Common myeloid progenitor, CD34-positive (primary cell): Measurements from ENCODE around the gene ASPG.

ENCODE experiments used
- CTCF ChIA-PET: fragments of 350-600 bp; sonication (Branson Sonifier 250); formaldehyde crosslinking; loops from one replicate; lab custom pipeline; 2021; ENCODE audit warnings: antibody characterized with exemption; lab: Charles Lee
- POLR2A ChIA-PET: fragments of 350-600 bp; sonication (Branson Sonifier 250); formaldehyde crosslinking; loops from one replicate; lab custom pipeline; 2021; ENCODE audit warnings: antibody characterized with exemption; lab: Charles Lee
- DNase-seq, 3 donors: peaks; one replicate each; pipeline versions ENCODE4 v3.0.0 to v3.0.0-alpha.2; 2013
- H3K27ac ChIP-seq, 2 experiments: 1 replicate in 1 of 2; 2 replicates in 1 of 2; pipeline ENCODE4 v1.7.0; 2013; ENCODE audit warnings: inconsistent platforms in 2 of 2, low read length in 2 of 2, mild to moderate bottlenecking in 2 of 2, low read depth in 1 of 2, moderate library complexity in 1 of 2; ENCODE audit not compliant: severe bottlenecking in 2 of 2, insufficient read depth in 1 of 2, poor library complexity in 1 of 2
- H3K27me3 ChIP-seq, 5 experiments: replicated peaks in 2 of 5; 1 replicate in 3 of 5; 2 replicates in 2 of 5; pipeline versions ENCODE4 v1.6.1 to v1.7.0; 2013; ENCODE audit warnings: low read length in 4 of 5, mild to moderate bottlenecking in 2 of 5, moderate library complexity in 2 of 5, inconsistent platforms in 1 of 5; ENCODE audit not compliant: insufficient read depth in 5 of 5, control insufficient read depth in 4 of 5
- H3K36me3 ChIP-seq, 4 experiments: 1 replicate in 2 of 4; 2 replicates in 2 of 4; pipeline versions ENCODE4 v1.6.1 to v1.7.0; 2013; ENCODE audit warnings: low read length in 3 of 4, control low read depth in 1 of 4, mild to moderate bottlenecking in 1 of 4; ENCODE audit not compliant: control insufficient read depth in 4 of 4, insufficient read depth in 4 of 4
- H3K4me1 ChIP-seq, 4 experiments: 1 replicate in 3 of 4; 2 replicates in 1 of 4; pipeline versions ENCODE4 v1.6.1 to v1.7.1; 2013; ENCODE audit warnings: low read length in 3 of 4, mild to moderate bottlenecking in 3 of 4, control low read depth in 1 of 4, inconsistent platforms in 1 of 4, moderate library complexity in 1 of 4; ENCODE audit not compliant: control insufficient read depth in 4 of 4, insufficient read depth in 4 of 4; ENCODE audit errors: control extremely low read depth in 1 of 4
- H3K4me3 ChIP-seq, 7 experiments: 1 replicate in 4 of 7; 2 replicates in 3 of 7; pipeline versions ENCODE4 v1.5.1 to v1.7.0; 2013; ENCODE audit warnings: mild to moderate bottlenecking in 7 of 7, low read length in 6 of 7, moderate library complexity in 6 of 7, inconsistent platforms in 2 of 7, low read depth in 2 of 7, control low read depth in 1 of 7; ENCODE audit not compliant: insufficient read depth in 4 of 7, control insufficient read depth in 1 of 7; ENCODE audit errors: extremely low read depth in 1 of 7
- H3K9me3 ChIP-seq, 5 experiments: 1 replicate in 4 of 5; 2 replicates in 1 of 5; pipeline versions ENCODE4 v1.6.1 to v1.7.1; 2013; ENCODE audit warnings: low read length in 4 of 5, mild to moderate bottlenecking in 2 of 5, inconsistent platforms in 1 of 5, low read depth in 1 of 5, moderate library complexity in 1 of 5; ENCODE audit not compliant: control insufficient read depth in 4 of 5, insufficient read depth in 2 of 5; ENCODE audit errors: control extremely low read depth in 1 of 5
- WGBS: methylation state at CpG from one replicate; pipeline ENCODE4 v1.1.5; 2013; ENCODE audit not compliant: insufficient coverage; 5-methylcytosine and 5-hydroxymethylcytosine counted together

ASPG gene

DNA sequence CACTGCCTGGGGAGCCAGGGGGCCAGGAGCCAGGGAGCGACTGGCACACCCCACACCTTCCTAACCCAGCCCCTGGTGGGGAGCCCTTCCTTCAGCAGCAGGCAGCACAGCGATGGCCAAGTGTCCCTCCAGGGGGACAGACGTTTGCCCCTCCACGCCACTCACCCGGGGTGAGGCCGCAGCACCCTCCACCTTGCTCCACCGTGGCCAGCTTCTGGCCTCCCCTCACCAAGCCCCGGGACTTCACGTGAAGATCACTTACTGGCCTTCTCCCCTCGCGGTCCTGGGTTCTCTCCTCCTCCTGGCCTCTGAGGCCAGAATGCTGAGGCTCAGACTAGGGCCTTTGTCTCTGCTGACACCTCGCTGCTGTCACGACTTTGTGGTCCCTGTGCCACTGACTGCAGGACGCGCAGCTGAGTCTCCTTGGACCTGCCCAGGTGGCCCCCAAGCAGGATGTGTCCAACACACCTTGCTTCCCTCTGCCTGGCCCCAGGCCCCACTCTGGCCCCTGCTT lies 3.5 kb upstream of the ASPG start:
- DNase-seq = no peak

DNA sequence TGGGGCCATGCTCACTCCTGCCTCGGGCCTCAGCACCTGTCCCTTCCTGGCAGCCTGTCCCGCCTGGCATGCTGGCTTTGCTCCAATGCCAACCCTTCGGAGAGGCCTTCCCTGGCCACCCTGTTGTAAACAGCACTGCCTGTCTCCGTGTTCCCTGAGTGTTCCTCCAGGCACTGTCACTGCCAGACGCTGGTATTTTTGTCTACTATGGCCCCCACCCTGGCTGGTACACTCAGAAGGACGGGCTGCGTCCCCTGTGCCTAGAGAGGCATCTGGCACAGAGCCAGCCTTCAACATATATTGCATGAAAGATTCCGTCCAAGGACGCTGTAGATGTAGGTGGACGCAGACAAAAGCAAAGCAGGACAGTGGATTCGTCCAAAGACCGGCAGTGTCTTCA lies 2.7 kb upstream of the ASPG start:
- DNase-seq = no peak
- 89% methylated on average over 12 of the region's 12 CpGs for WGBS
- H3K4me1 ChIP-seq = peaks cover 0 to 6% (median 5%) of the 10 kb centered on the region in 4 experiments
- no peak overlapping the region for H3K27ac ChIP-seq
- ChIA-PET CTCF (no interaction called here), POLR2A (no interaction called here)
- no peaks in the 10 kb centered on the region for H3K9me3 ChIP-seq
- H3K36me3 ChIP-seq = no peaks in the 10 kb centered on the region
- peaks cover 0 to 45% (median 13%) of the 10 kb centered on the region in 5 experiments for H3K27me3 ChIP-seq
- no peak overlapping the region for H3K4me3 ChIP-seq

More for the DNA sequence above, 3.5 kb upstream of the ASPG start:
- WGBS = 94% methylated on average over 14 of the region's 15 CpGs
- H3K4me1 ChIP-seq = peaks cover 0 to 6% (median 5%) of the 10 kb centered on the region in 4 experiments
- no peaks in the 10 kb centered on the region for H3K36me3 ChIP-seq
- ChIA-PET CTCF (no interaction called here), POLR2A (no interaction called here)
- no peak overlapping the region for H3K4me3 ChIP-seq
- no peaks in the 10 kb centered on the region for H3K9me3 ChIP-seq
- no peak overlapping the region for H3K27ac ChIP-seq
- peaks cover 0 to 38% (median 13%) of the 10 kb centered on the region in 5 experiments for H3K27me3 ChIP-seq

DNA sequence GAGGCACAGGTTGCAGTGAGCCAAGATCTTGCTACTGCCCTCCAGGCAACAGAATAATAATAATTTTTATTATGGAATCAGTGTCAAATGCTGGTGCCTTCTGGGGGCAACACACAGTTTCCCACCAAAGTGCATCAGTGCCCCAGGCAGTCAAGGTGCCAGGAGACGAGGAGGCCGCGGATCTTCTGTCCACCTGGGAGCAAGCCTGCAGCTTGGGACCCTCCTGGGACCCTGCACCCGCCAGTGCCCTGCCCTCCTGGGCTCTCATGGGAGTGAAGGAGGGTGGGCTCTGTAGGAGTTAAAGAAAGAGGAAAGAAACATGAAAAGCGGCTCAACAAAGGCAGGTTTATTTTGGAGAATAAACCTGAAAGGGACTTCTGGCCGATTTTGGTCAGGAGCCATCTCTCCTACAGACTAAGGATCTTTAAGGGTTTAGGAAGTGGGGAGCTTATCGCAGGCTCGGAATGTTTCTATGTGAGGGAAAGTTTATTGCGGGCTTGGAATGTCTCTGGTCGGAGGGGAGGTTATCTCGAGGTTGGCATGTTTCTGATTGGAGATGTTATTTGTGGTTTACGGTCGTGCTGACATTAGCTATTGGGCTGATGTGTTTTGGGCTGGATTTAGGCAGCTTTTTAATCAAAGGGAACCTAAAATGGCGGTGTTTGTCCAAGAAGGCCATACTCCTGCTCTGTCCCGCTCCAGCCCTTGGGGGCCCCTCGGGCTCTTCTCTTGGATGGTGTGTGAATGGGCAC lies 1.1 kb upstream of the ASPG start:
- Histone ChIP-seq H3K4me3 (no peak overlapping the region), H3K36me3 (no peaks in the 10 kb centered on the region), H3K27ac (no peak overlapping the region), H3K27me3 (peaks cover 0 to 45% (median 13%) of the 10 kb centered on the region in 5 experiments), H3K4me1 (peaks cover 0 to 4% (median 4%) of the 10 kb centered on the region in 4 experiments), H3K9me3 (no peaks in the 10 kb centered on the region)
- ChIA-PET POLR2A (no interaction called here), CTCF (interaction anchor here (0.6 to 1.3 kb wide), 3 partner anchors 9 to 838 kb away, joined by 3 read pairs; no protein-coding TSS in a partner anchor)
- DNase-seq = no peak
- 92% methylated on average over 13 of the region's 16 CpGs for WGBS

DNA sequence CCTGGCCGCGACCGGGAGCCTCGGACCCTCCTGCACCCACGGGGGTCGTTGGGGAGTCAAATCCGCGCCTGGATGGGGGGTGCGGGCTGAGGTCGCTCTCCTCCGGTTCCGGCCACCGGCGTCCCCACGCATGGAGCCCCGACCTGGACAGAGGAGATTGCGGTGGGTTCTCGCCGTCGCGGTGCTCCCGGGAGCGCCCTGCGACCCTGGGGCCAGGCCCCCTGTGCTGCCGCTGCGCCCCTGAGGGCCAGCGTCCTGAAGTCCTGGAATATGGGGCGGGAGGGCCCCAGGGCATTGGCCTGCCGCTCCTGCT lies 345 bp downstream of the ASPG start:
- CTCF ChIA-PET = no interaction called here
- WGBS = 43% methylated on average over 29 of the region's 29 CpGs

DNA sequence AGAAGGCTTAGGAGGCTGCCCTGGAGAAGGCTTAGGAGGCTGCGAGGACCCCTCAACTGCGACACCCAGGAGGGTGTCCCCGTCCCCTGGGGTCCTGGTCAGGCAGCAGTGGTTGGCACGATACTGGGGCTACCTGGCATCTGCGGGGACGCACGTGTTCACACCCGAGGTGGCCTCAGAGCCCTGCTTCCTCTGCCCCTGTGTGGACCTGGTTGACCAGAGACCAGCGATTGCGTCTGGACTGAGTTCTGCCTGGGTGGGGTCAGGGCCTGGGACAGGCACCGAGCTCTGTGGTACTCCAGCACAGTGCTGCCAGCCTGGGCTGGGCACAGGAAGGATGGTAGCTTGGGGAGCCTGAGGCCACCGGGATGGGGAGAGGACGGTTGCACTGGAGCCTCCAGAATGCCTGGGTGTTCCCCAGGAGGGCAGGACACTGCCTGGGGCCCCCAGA lies 735 bp downstream of the ASPG start:
- H3K4me3 ChIP-seq = no peak overlapping the region
- peaks cover 0 to 4% (median 4%) of the 10 kb centered on the region in 4 experiments for H3K4me1 ChIP-seq
- POLR2A ChIA-PET = no interaction called here
- no peaks in the 10 kb centered on the region for H3K9me3 ChIP-seq
- H3K27me3 ChIP-seq = peaks cover 0 to 45% (median 13%) of the 10 kb centered on the region in 5 experiments
- DNase-seq = no peak
- H3K36me3 ChIP-seq = no peaks in the 10 kb centered on the region
- CTCF ChIA-PET = interaction anchor here (3.8 kb wide), 1 partner anchor 8 kb away, joined by 18 read pairs; no protein-coding TSS in a partner anchor
- WGBS = 92% methylated on average over 11 of the region's 13 CpGs
- no peak overlapping the region for H3K27ac ChIP-seq

More for the DNA sequence above, 345 bp downstream of the ASPG start:
- Histone ChIP-seq H3K27me3 (peaks cover 0 to 45% (median 13%) of the 10 kb centered on the region in 5 experiments), H3K36me3 (no peaks in the 10 kb centered on the region), H3K4me1 (peaks cover 0 to 4% (median 4%) of the 10 kb centered on the region in 4 experiments), H3K27ac (no peak overlapping the region), H3K9me3 (no peaks in the 10 kb centered on the region), H3K4me3 (peak overlapping the region in 2 of 7 experiments; percentile 26 to 33)
- DNase-seq = no peak
- POLR2A ChIA-PET = no interaction called here

DNA sequence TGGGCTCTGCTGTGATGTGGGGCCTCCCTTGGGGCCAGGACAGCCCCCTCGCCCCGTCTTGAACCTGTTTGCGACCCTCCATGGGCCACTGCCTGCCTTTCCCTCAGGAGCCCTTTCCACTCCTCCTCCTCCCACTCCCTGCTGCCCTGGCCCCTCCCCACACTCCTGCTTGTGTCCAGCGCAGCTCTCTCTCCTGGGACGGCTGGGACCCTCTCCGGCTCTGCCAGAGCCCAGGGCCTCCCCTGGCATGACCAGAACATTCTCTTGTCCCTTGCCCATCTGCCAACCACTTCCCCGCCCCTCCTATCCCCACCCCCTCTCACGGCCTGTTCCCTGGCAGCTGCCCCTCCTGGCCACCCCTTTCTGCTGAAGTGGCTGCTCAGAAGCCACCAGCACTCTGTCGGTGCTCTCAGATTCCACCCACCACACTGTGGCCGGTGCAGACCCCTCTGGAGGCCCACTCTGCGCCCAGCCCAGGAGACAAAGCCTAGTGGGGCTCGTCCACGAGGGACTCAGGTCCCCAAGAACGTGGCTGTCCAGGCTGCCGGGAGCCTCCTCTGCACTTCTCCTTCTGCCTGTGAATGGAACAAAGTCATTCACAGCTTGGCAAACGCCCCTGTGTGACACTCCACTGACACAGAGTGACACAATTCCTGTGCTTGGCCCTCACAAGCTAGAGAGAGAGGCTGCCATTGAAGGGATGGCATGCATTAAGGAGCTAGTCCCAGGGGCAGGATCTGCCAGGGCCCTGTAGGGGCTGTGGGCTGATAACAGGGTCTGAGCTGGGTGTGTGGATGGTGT lies 1.4 kb downstream of the ASPG start:
- CTCF ChIA-PET = interaction anchor here (1.0 to 3.8 kb wide), 2 partner anchors 9 to 529 kb away, joined by 3 to 18 read pairs; no protein-coding TSS in a partner anchor
- POLR2A ChIA-PET = interaction anchor here (0.6 kb wide), 1 partner anchor 311 kb away, joined by 3 read pairs; no protein-coding TSS in a partner anchor
- Histone ChIP-seq H3K27me3 (peaks cover 0 to 45% (median 13%) of the 10 kb centered on the region in 5 experiments), H3K4me1 (peaks cover 0 to 4% (median 4%) of the 10 kb centered on the region in 4 experiments), H3K4me3 (no peak overlapping the region), H3K36me3 (no peaks in the 10 kb centered on the region), H3K9me3 (no peaks in the 10 kb centered on the region), H3K27ac (no peak overlapping the region)
- WGBS = 92% methylated on average over 14 of the region's 16 CpGs
- DNase-seq = no peak
